BLaER1 (cell line): ENCODE measurements around the gene PYGL.
"Not testable (repeated sequence)": the region's sequence is repeated elsewhere in the genome, so short reads cannot be mapped to it uniquely, and the experiment has no call there.

Experiments
- H3K27ac ChIP-seq: shearing (Covaris generic); formaldehyde crosslinking; 2 replicates; pipeline ENCODE4 v1.8.1; 2022
- H3K27me3 ChIP-seq: shearing (Covaris generic); formaldehyde crosslinking; 2 replicates; pipeline ENCODE4 v1.8.1; 2022
- H3K36me3 ChIP-seq: shearing (Covaris generic); formaldehyde crosslinking; 2 replicates; pipeline ENCODE4 v1.8.1; 2022
- H3K4me1 ChIP-seq: shearing (Covaris generic); formaldehyde crosslinking; 2 replicates; pipeline ENCODE4 v1.8.1; 2022
- H3K4me2 ChIP-seq: shearing (Covaris generic); formaldehyde crosslinking; 2 replicates; pipeline ENCODE4 v1.8.1; 2022
- H3K4me3 ChIP-seq: shearing (Covaris generic); formaldehyde crosslinking; 2 replicates; pipeline ENCODE4 v1.8.1; 2022
- H3K9ac ChIP-seq: shearing (Covaris generic); formaldehyde crosslinking; 2 replicates; pipeline ENCODE4 v1.8.1; 2022
- H3K9me3 ChIP-seq: shearing (Covaris generic); formaldehyde crosslinking; 2 replicates; pipeline ENCODE4 v1.8.1; 2022
- H4K20me1 ChIP-seq: shearing (Covaris generic); formaldehyde crosslinking; 2 replicates; pipeline ENCODE4 v1.8.1; 2022
- Cebpa-rat ChIP-seq: shearing (Covaris generic); IDR thresholded peaks from 2 replicates; pipeline ENCODE4 v1.8.1; 2022

The PYGL gene

GRCh38 chr14:50972734-50973133, 28.5 kb upstream of the PYGL start:
- no peaks in the 10 kb centered on the region for H3K4me1 ChIP-seq
- H3K4me2 ChIP-seq, result no peak overlapping the region
- H3K36me3 ChIP-seq, result no peaks in the 10 kb centered on the region
- no peaks in the 10 kb centered on the region for H3K9me3 ChIP-seq
- no peaks in the 10 kb centered on the region for H4K20me1 ChIP-seq
- H3K27ac ChIP-seq, result no peak overlapping the region
- no peak overlapping the region for H3K9ac ChIP-seq
- H3K4me3 ChIP-seq, result no peak overlapping the region
- H3K27me3 ChIP-seq, result no peaks in the 10 kb centered on the region
- TF ChIP-seq Cebpa-rat, result no peak

GRCh38 chr14:50970886-50971781, 26.9 kb upstream of the PYGL start:
- no peak overlapping the region for H3K27ac ChIP-seq
- TF ChIP-seq Cebpa-rat, result no peak

DNA sequence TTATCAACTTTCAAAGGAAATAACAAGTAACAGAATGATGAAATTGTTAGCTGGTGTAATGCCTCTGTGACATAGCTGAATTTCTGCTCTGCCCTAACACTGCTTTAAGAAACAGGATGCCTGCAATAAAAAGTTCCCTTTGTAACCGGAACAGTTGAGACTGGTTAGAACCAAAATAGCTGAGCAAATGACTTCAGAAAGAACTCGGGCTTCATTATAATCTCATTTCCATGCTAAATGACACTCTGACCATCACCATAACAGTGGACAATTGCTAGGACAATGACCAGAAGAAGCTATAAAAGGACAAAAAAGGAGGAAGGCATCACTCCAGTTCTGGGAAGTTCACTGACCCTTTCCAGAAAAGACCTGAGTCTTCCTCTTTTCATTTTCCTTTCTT, 23.5 kb upstream of the PYGL start:
- no peaks in the 10 kb centered on the region for H3K36me3 ChIP-seq
- no peak overlapping the region for H3K27ac ChIP-seq
- TF ChIP-seq Cebpa-rat, result no peak
- H3K4me1 ChIP-seq, result no peaks in the 10 kb centered on the region
- H3K27me3 ChIP-seq, result no peaks in the 10 kb centered on the region
- H3K9ac ChIP-seq, result no peak overlapping the region
- no peak overlapping the region for H3K4me3 ChIP-seq
- no peaks in the 10 kb centered on the region for H4K20me1 ChIP-seq
- H3K4me2 ChIP-seq, result no peak overlapping the region
- H3K9me3 ChIP-seq, result no peaks in the 10 kb centered on the region

More at GRCh38 chr14:50970886-50971781, 26.9 kb upstream of the PYGL start:
- H3K9me3 ChIP-seq, result no peaks in the 10 kb centered on the region
- H4K20me1 ChIP-seq, result no peaks in the 10 kb centered on the region
- H3K36me3 ChIP-seq, result no peaks in the 10 kb centered on the region
- H3K4me3 ChIP-seq, result no peak overlapping the region
- H3K27me3 ChIP-seq, result no peaks in the 10 kb centered on the region
- H3K4me1 ChIP-seq, result no peaks in the 10 kb centered on the region
- no peak overlapping the region for H3K9ac ChIP-seq
- H3K4me2 ChIP-seq, result no peak overlapping the region

DNA sequence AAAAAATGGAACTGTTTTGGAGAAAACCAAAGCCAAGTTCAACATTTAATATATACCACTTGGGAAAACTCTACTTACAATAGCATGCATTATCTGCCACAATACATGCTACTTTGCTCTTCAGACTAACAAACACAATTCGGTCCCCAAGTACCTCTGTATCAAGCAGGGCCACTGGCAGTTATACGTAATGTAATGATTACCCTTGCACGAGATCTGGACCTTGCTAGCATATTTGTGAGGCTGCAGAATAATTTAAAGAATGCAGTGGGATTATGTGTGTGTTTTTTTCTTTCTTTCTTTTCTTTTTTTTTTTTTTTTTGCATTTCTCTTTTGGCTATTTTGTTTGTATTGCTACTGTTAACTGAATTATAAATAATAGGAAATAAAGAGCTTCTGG, 22.8 kb upstream of the PYGL start:
- H4K20me1 ChIP-seq, result no peaks in the 10 kb centered on the region
- H3K9me3 ChIP-seq, result no peaks in the 10 kb centered on the region
- no peak overlapping the region for H3K4me2 ChIP-seq
- no peak overlapping the region for H3K4me3 ChIP-seq
- no peak overlapping the region for H3K27ac ChIP-seq
- H3K27me3 ChIP-seq, result no peaks in the 10 kb centered on the region
- no peak for TF ChIP-seq Cebpa-rat
- H3K36me3 ChIP-seq, result no peaks in the 10 kb centered on the region
- H3K9ac ChIP-seq, result no peak overlapping the region
- no peaks in the 10 kb centered on the region for H3K4me1 ChIP-seq

GRCh38 chr14:50964683-50965390, 20.6 kb upstream of the PYGL start:
- Histone ChIP-seq H3K36me3 (no peaks in the 10 kb centered on the region), H3K27me3 (no peaks in the 10 kb centered on the region), H3K4me1 (no peaks in the 10 kb centered on the region), H3K4me2 (no peak overlapping the region), H4K20me1 (no peaks in the 10 kb centered on the region), H3K4me3 (no peak overlapping the region), H3K9me3 (no peaks in the 10 kb centered on the region), H3K9ac (no peak overlapping the region), H3K27ac (no peak overlapping the region)
- TF ChIP-seq Cebpa-rat, result no peak

DNA sequence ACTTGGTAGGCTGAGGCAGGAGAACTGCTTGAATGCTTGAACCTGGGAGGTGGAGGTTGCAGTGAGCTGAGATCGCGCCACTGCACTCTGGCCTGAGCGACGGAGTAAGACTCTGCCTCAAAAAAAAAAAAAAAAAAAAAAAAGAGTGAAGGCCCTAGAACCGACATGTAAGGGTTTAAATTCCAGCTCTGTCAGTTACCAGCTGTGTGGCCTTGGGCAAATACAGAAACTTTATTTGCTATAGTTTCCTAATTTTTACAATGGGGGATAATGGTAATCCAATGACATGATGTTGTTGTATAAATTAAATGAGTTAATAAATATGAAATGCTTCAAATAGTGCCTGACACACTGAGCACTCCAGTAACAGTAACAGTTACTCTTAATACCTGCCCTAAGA, 19.6 kb upstream of the PYGL start:
- Histone ChIP-seq H3K4me1 (no peaks in the 10 kb centered on the region), H3K27ac (no peak overlapping the region), H3K4me2 (no peak overlapping the region), H4K20me1 (no peaks in the 10 kb centered on the region), H3K4me3 (no peak overlapping the region), H3K9ac (no peak overlapping the region), H3K9me3 (no peaks in the 10 kb centered on the region), H3K27me3 (no peaks in the 10 kb centered on the region), H3K36me3 (no peaks in the 10 kb centered on the region)
- no peak for TF ChIP-seq Cebpa-rat

GRCh38 chr14:50961605-50962221, 17.4 kb upstream of the PYGL start:
- Histone ChIP-seq H3K27ac (no peak overlapping the region), H3K4me1 (no peaks in the 10 kb centered on the region), H4K20me1 (no peaks in the 10 kb centered on the region), H3K27me3 (no peaks in the 10 kb centered on the region), H3K4me2 (no peak overlapping the region), H3K9me3 (no peaks in the 10 kb centered on the region), H3K36me3 (no peaks in the 10 kb centered on the region), H3K4me3 (no peak overlapping the region), H3K9ac (no peak overlapping the region)
- TF ChIP-seq Cebpa-rat, result no peak

DNA sequence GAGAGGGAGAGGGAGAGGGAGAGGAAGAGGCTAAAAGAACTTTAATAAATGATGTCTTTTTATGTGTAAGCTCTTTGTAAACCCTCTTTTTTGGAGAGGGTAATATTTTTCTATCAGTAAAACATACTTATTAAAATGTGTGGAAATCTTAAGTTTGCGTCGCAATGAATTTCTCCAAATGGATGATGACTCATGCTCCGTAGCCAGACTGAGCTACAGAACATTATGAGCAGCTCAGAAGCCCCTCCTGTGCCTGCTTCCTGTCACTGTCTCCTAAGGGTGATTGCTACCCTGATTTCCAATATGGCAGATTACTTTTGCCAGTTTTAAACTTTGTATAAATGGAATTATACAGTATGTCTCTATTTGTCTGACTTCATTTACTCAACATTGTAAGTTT, 13.0 kb upstream of the PYGL start:
- no peak overlapping the region for H3K27ac ChIP-seq
- no peak overlapping the region for H3K4me2 ChIP-seq
- H3K9ac ChIP-seq, result no peak overlapping the region
- H3K36me3 ChIP-seq, result no peaks in the 10 kb centered on the region
- H3K9me3 ChIP-seq, result no peaks in the 10 kb centered on the region
- H4K20me1 ChIP-seq, result no peaks in the 10 kb centered on the region
- H3K4me3 ChIP-seq, result no peak overlapping the region
- TF ChIP-seq Cebpa-rat, result no peak
- no peaks in the 10 kb centered on the region for H3K27me3 ChIP-seq
- H3K4me1 ChIP-seq, result no peaks in the 10 kb centered on the region

DNA sequence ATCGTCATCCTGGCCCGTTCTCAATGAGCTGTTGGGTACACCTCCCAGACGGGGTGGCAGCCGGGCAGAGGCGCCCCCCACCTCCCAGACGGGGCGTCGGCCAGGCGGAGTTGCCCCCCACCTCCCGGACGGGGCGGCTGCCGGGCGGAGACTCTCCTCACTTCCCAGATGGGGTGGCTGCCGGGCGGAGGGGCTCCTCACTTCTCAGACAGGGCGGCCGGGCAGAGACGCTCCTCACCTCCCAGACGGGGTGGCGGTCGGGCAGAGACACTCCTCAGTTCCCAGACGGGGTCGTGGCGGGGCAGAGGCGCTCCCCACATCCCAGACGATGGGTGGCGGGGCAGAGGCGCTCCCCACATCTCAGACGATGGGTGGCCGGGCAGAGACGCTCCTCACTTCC, 12.1 kb upstream of the PYGL start:
- not testable (repeated sequence) for H3K4me2 ChIP-seq, H3K9me3 ChIP-seq, H3K9ac ChIP-seq, H3K4me1 ChIP-seq, H3K36me3 ChIP-seq, H3K27me3 ChIP-seq, H3K27ac ChIP-seq, H4K20me1 ChIP-seq, H3K4me3 ChIP-seq
